Hematopoietic multipotent progenitor cell treated with erythropoietin and hydrocortisone succinate and interleukin-3 and kit ligand, for 17 days (in vitro differentiated cells): ENCODE results near the gene CD63.

Experiments
- DNase-seq: peaks from one replicate; pipeline ENCODE4 v3.0.0-alpha.2; 2015; ENCODE audit warnings: low spot score

Gene CD63

GRCh38 chr12:55704824-55705718 lies 23.7 kb downstream of the CD63 start:
- DNase-seq = no peak

- no peak for DNase-seq
Measured at GRCh38 chr12:55703901-55704761, 24.7 kb downstream of the CD63 start.

- no peak for DNase-seq
Measured at GRCh38 chr12:55703288-55703687, 25.5 kb downstream of the CD63 start.

- DNase-seq = no peak
Measured at GRCh38 chr12:55702861-55703260, 25.9 kb downstream of the CD63 start.

- DNase-seq = no peak
Measured at GRCh38 chr12:55700255-55701018, 28.4 kb downstream of the CD63 start.

GRCh38 chr12:55699471-55700055 lies 29.2 kb downstream of the CD63 start:
- no peak for DNase-seq

GRCh38 chr12:55698965-55699364 lies 29.8 kb downstream of the CD63 start:
- no peak for DNase-seq

- no peak for DNase-seq
Measured at GRCh38 chr12:55698241-55698955, 30.4 kb downstream of the CD63 start.

- no peak for DNase-seq
Measured at GRCh38 chr12:55697686-55698085, 31.1 kb downstream of the CD63 start.

- no peak for DNase-seq
Measured at GRCh38 chr12:55696796-55697462, 31.9 kb downstream of the CD63 start.

- no peak for DNase-seq
Measured at GRCh38 chr12:55696141-55696540, 32.7 kb downstream of the CD63 start.

- DNase-seq = no peak
Measured at GRCh38 chr12:55695349-55695748, 33.5 kb downstream of the CD63 start.

- DNase-seq = no peak
Measured at GRCh38 chr12:55694651-55695050, 34.2 kb downstream of the CD63 start.

- DNase-seq = no peak
Measured at GRCh38 chr12:55694188-55694515, 34.7 kb downstream of the CD63 start.

GRCh38 chr12:55693323-55694187 lies 35.3 kb downstream of the CD63 start:
- DNase-seq = no peak

GRCh38 chr12:55692631-55693322 lies 36.0 kb downstream of the CD63 start:
- no peak for DNase-seq

GRCh38 chr12:55688716-55689655 lies 39.8 kb downstream of the CD63 start:
- DNase-seq = no peak

- no peak for DNase-seq
Measured at GRCh38 chr12:55687746-55688145, 41.1 kb downstream of the CD63 start.
